ENCODE data around the gene FARS2.

FARS2 gene

GRCh38 chr6:5752391-5752680 is 491.0 kb downstream of the FARS2 start:
- DNase-seq (ENCODE audit: low read depth, low spot score) = no peak

- DNase-seq (ENCODE audit: low read depth, low spot score) = no peak
Observed at GRCh38 chr6:5753209-5753608, 491.9 kb downstream of the FARS2 start.

GRCh38 chr6:5754904-5755303 is 493.6 kb downstream of the FARS2 start:
- no peak for DNase-seq (ENCODE audit: low read depth, low spot score)

GRCh38 chr6:5759571-5759970 is 498.3 kb downstream of the FARS2 start:
- DNase-seq (ENCODE audit: low read depth, low spot score) = no peak

GRCh38 chr6:5761370-5761769 is 500.1 kb downstream of the FARS2 start:
- no peak for DNase-seq (ENCODE audit: low read depth, low spot score)

GRCh38 chr6:5762561-5762968 is 501.3 kb downstream of the FARS2 start:
- DNase-seq (ENCODE audit: low read depth, low spot score) = no peak

GRCh38 chr6:5763407-5763806 is 502.1 kb downstream of the FARS2 start:
- DNase-seq (ENCODE audit: low read depth, low spot score) = no peak

GRCh38 chr6:5763871-5764270 is 502.6 kb downstream of the FARS2 start:
- peak; percentile 7 for DNase-seq (ENCODE audit: low read depth, low spot score)

GRCh38 chr6:5764401-5764955 is 503.2 kb downstream of the FARS2 start:
- DNase-seq (ENCODE audit: low read depth, low spot score) = no peak

- no peak for DNase-seq (ENCODE audit: low read depth, low spot score)
Observed at GRCh38 chr6:5765141-5765760, 503.9 kb downstream of the FARS2 start.

- DNase-seq (ENCODE audit: low read depth, low spot score) = no peak
Observed at GRCh38 chr6:5766260-5766659, 504.9 kb downstream of the FARS2 start.

GRCh38 chr6:5767471-5767870 is 506.2 kb downstream of the FARS2 start:
- DNase-seq (ENCODE audit: low read depth, low spot score) = no peak

- no peak for DNase-seq (ENCODE audit: low read depth, low spot score)
Observed at GRCh38 chr6:5771211-5771610, 509.9 kb downstream of the FARS2 start.

GRCh38 chr6:5771759-5772390 is 510.6 kb downstream of the FARS2 start:
- DNase-seq (ENCODE audit: low read depth, low spot score) = no peak

GRCh38 chr6:5772408-5773120 is 511.3 kb downstream of the FARS2 start:
- DNase-seq (ENCODE audit: low read depth, low spot score) = no peak

GRCh38 chr6:5776104-5776503 is 514.8 kb downstream of the FARS2 start:
- DNase-seq (ENCODE audit: low read depth, low spot score) = no peak

- no peak for DNase-seq (ENCODE audit: low read depth, low spot score)
Observed at GRCh38 chr6:5776706-5777390, 515.5 kb downstream of the FARS2 start.

GRCh38 chr6:5778317-5778857 is 517.1 kb downstream of the FARS2 start:
- no peak for DNase-seq (ENCODE audit: low read depth, low spot score)

GRCh38 chr6:5778906-5779305 is 517.6 kb downstream of the FARS2 start:
- no peak for DNase-seq (ENCODE audit: low read depth, low spot score)

GRCh38 chr6:5781019-5781418 is 519.7 kb downstream of the FARS2 start:
- no peak for DNase-seq (ENCODE audit: low read depth, low spot score)

- DNase-seq (ENCODE audit: low read depth, low spot score) = no peak
Observed at GRCh38 chr6:5781966-5782556, 520.7 kb downstream of the FARS2 start.

All from smooth muscle cell of the brain vasculature (primary cell).